Fibroblast of villous mesenchyme (primary cell): ENCODE data around the gene RSPH1. TPM values are rescaled to one million over a fixed set of nuclear protein-coding genes. Genes with fewer than 3 reads are reported as not detected.

Source experiments
- DNase-seq: peaks from one replicate; pipeline ENCODE4 v3.0.0-alpha.2; 2010; ENCODE audit warnings: low read depth
- H3K4me3 ChIP-seq: 2 replicates; pipeline ENCODE4 v1.5.1; 2011; ENCODE audit warnings: low read depth, mild to moderate bottlenecking, low read length
- CTCF ChIP-seq: IDR thresholded peaks from 2 replicates; pipeline ENCODE4 v1.5.1; 2012; ENCODE audit warnings: low read depth, mild to moderate bottlenecking, low read length; ENCODE audit not compliant: insufficient read depth
- total RNA-seq: library from RNA; depleted of rRNA; stranded (reverse); fragments of >200 nt; gene quantifications from 2 replicates; pipeline ENCODE4 v1.2.3, GENCODE V29; 2012

RSPH1 gene
- total RNA-seq, 1 donor, result not detected

- H3K4me3 ChIP-seq, result no peak overlapping the region
- DNase-seq, result no peak
- TF ChIP-seq CTCF, result no peak
Measured at GRCh38 chr21:42453224-42453985, 42.6 kb downstream of the RSPH1 start.

GRCh38 chr21:42452401-42453223 lies 43.4 kb downstream of the RSPH1 start:
- DNase-seq, result no peak
- no peak for TF ChIP-seq CTCF
- no peak overlapping the region for H3K4me3 ChIP-seq

- no peak for TF ChIP-seq CTCF
- no peak overlapping the region for H3K4me3 ChIP-seq
- DNase-seq, result no peak
Measured at GRCh38 chr21:42451941-42452340, 44.1 kb downstream of the RSPH1 start.

- DNase-seq, result no peak
- no peak for TF ChIP-seq CTCF
- H3K4me3 ChIP-seq, result no peak overlapping the region
Measured at GRCh38 chr21:42448686-42449085, 47.3 kb downstream of the RSPH1 start.

GRCh38 chr21:42447732-42448131 lies 48.3 kb downstream of the RSPH1 start:
- no peak for TF ChIP-seq CTCF
- no peak for DNase-seq
- no peak overlapping the region for H3K4me3 ChIP-seq

- no peak for TF ChIP-seq CTCF
- no peak for DNase-seq
- no peak overlapping the region for H3K4me3 ChIP-seq
Measured at GRCh38 chr21:42447182-42447581, 48.8 kb downstream of the RSPH1 start.
